Stomach smooth muscle (tissue), 2 donors: ENCODE measurements around the gene PTGER3.

Experiments
- H3K27ac ChIP-seq: one replicate; pipeline ENCODE4 v1.7.0; 2013; ENCODE audit warnings: mild to moderate bottlenecking, low read length, inconsistent platforms
- H3K27me3 ChIP-seq, 2 donors: one replicate each; pipeline ENCODE4 v1.7.0; 2013; ENCODE audit warnings: low read length in 2 of 2; ENCODE audit not compliant: insufficient read depth in 2 of 2, control insufficient read depth in 1 of 2
- H3K36me3 ChIP-seq, 2 donors: one replicate each; pipeline ENCODE4 v1.7.0; 2013; ENCODE audit warnings: low read length in 2 of 2; ENCODE audit not compliant: control insufficient read depth in 2 of 2, insufficient read depth in 2 of 2
- H3K4me1 ChIP-seq: one replicate; pipeline ENCODE4 v1.7.0; 2013; ENCODE audit warnings: low read length; ENCODE audit not compliant: control insufficient read depth, insufficient read depth
- H3K4me3 ChIP-seq, 2 donors: one replicate each; pipeline ENCODE4 v1.7.0; 2013; ENCODE audit warnings: low read length in 2 of 2
- H3K9ac ChIP-seq, 2 donors: one replicate each; pipeline ENCODE4 v1.7.0; 2013; ENCODE audit warnings: low read length in 2 of 2, mild to moderate bottlenecking in 1 of 2
- H3K9me3 ChIP-seq, 2 donors: one replicate each; pipeline ENCODE4 v1.7.0; 2013; ENCODE audit warnings: low read length in 2 of 2; ENCODE audit not compliant: control insufficient read depth in 2 of 2
- donor health status: healthy.
- donor health status: Pancreatic carcinoma.

Gene PTGER3

GRCh38 chr1:71049951-71050598 lies 2.5 kb upstream of the PTGER3 start:
- Histone ChIP-seq H3K27ac (no peak overlapping the region), H3K4me3 (no peak overlapping the region), H3K27me3 (peaks cover 3 to 21% of the 10 kb centered on the region in 2 donors), H3K9ac (no peak overlapping the region), H3K9me3 (no peaks in the 10 kb centered on the region), H3K36me3 (no peaks in the 10 kb centered on the region), H3K4me1 (peaks cover 12% of the 10 kb centered on the region)

DNA sequence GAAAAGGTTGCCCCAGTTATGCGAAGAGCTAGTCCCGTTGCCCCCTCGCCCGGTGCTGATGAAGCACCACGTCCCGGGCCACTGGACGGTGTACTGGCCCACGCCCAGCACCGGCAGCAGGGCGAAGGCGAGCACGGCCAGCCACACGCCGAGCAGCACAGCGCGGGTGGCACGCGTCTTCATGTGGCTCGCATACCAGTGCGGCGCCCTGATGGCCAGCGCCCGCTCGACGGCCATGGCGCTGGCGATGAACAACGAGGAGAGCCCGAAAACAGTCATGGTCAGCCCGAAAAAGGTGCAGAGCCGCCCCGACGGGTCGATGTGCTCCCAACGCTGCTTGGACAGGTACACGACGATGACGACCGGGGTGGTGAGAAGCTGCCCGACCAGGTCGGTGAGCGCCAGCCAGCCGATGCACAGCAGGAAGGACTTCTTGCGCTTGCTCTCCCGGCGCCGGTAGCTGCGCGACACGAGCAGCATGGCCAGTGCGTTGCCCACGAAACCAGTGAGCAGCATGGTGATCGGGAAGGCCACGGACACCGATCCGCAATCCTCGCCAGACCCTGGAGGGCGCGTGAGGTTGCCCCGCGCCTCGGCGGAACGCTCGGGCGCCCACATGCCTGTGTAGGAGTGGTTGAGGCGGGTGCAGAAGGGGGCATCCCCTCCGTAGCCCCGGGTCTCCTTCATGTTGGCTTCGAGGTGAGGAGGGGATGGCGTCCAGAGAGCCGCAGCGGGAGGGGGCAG lies 553 bp downstream of the PTGER3 start:
- Histone ChIP-seq H3K9me3 (no peaks in the 10 kb centered on the region), H3K36me3 (no peaks in the 10 kb centered on the region), H3K27me3 (peaks cover 3 to 21% of the 10 kb centered on the region in 2 donors), H3K27ac (no peak overlapping the region), H3K4me1 (peaks cover 12% of the 10 kb centered on the region), H3K9ac (peak overlapping the region in 1 of 2 donors; percentile 68), H3K4me3 (peak overlapping the region; percentile 77 to 90)

- peaks cover 3 to 21% of the 10 kb centered on the region in 2 donors for H3K27me3 ChIP-seq
- no peaks in the 10 kb centered on the region for H3K9me3 ChIP-seq
- no peak overlapping the region for H3K27ac ChIP-seq
- peaks cover 12% of the 10 kb centered on the region for H3K4me1 ChIP-seq
- no peaks in the 10 kb centered on the region for H3K36me3 ChIP-seq
- H3K9ac ChIP-seq: no peak overlapping the region
- H3K4me3 ChIP-seq: peak overlapping the region; percentile 42 to 65
Observed at GRCh38 chr1:71045463-71046028, 2.1 kb downstream of the PTGER3 start.

DNA sequence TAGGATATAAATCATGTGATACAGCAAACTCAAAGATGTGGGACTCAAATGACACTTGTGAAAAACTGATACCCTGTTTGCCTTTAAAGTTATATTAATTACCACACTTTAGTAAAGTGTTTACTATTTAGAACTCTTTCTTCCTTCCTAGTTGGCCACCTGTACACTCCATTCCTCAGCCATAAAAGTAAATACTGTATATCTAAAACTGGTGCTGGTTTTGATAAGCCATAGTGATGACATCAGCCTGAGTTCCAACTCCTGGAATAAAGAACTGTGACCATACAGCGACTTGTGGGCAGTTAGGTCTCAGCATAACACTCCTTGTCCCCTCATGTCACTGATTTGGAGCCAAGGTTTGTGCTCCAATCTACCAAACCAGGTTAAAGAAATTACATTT lies 2.8 kb downstream of the PTGER3 start:
- H3K4me1 ChIP-seq: peaks cover 12% of the 10 kb centered on the region

GRCh38 chr1:71043065-71043464 lies 4.6 kb downstream of the PTGER3 start:
- H3K4me3 ChIP-seq: no peak overlapping the region
- H3K36me3 ChIP-seq: no peaks in the 10 kb centered on the region
- no peaks in the 10 kb centered on the region for H3K9me3 ChIP-seq
- no peak overlapping the region for H3K9ac ChIP-seq
- H3K27ac ChIP-seq: no peak overlapping the region
- H3K27me3 ChIP-seq: peaks cover 3 to 20% of the 10 kb centered on the region in 2 donors
- peaks cover 12% of the 10 kb centered on the region for H3K4me1 ChIP-seq

More for the DNA sequence above, 2.8 kb downstream of the PTGER3 start:
- Histone ChIP-seq H3K36me3 (no peaks in the 10 kb centered on the region), H3K4me3 (no peak overlapping the region), H3K9ac (no peak overlapping the region), H3K9me3 (no peaks in the 10 kb centered on the region), H3K27ac (no peak overlapping the region), H3K27me3 (peaks cover 3 to 21% of the 10 kb centered on the region in 2 donors)

DNA sequence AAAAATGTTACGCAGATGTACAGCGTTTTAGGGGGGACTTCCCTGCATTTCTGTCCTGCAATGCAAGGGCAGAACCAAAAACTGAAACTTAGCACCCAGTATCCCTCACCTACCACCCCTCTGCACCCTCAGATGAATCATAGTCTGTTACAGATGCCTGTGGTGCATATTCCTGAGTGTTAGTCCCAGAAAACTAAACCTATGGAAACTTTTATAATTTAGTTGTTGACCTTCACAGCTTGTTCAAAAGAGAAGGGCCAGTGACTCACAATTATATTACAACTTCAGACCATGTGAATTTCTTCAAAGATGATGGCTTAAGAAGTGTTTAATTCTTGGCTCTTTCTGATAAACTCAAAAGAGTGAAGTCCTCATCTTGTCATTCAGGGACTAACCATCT lies 5.8 kb downstream of the PTGER3 start:
- Histone ChIP-seq H3K9ac (no peak overlapping the region), H3K27ac (no peak overlapping the region), H3K9me3 (no peaks in the 10 kb centered on the region), H3K36me3 (no peaks in the 10 kb centered on the region), H3K4me1 (peaks cover 6% of the 10 kb centered on the region), H3K27me3 (peaks cover 3 to 7% of the 10 kb centered on the region in 2 donors), H3K4me3 (no peak overlapping the region)

DNA sequence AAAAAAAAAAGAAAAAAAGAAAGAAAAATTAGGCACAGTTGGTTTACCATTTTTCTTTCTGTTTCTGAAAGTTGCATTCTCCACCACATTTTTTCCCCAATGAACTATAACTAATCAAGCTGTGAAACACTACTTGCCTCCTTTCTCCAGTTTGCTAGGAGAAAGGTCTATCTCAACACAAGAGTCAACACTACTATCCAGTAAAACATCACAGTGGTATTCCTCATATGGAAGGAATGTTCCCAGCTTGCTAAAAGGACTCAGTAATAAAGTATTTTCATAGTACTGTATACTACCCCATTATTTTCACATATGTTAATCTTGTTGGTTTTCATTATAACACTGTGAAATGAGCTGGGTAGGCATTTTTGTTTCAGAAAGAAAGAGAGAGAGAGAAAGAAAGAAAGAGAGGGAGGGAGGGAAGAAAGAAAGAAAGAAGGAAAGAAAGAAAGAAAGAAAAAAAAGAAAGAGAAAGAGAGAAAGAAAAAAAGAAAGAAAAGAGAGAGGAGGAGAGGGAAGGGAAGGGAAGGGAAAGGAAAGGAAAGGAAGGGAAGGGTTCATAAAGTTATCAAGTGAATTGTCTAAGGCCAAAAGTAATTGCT lies 7.9 kb downstream of the PTGER3 start:
- Histone ChIP-seq H3K36me3 (no peaks in the 10 kb centered on the region), H3K4me1 (no peaks in the 10 kb centered on the region), H3K27me3 (no peaks in the 10 kb centered on the region), H3K27ac (no peak overlapping the region), H3K9ac (no peak overlapping the region), H3K9me3 (no peaks in the 10 kb centered on the region), H3K4me3 (no peak overlapping the region)

- Histone ChIP-seq H3K9ac (no peak overlapping the region), H3K27ac (no peak overlapping the region), H3K9me3 (no peaks in the 10 kb centered on the region), H3K36me3 (no peaks in the 10 kb centered on the region), H3K4me3 (no peak overlapping the region), H3K4me1 (no peaks in the 10 kb centered on the region), H3K27me3 (no peaks in the 10 kb centered on the region)
Observed at GRCh38 chr1:71038942-71039341, 8.7 kb downstream of the PTGER3 start.

DNA sequence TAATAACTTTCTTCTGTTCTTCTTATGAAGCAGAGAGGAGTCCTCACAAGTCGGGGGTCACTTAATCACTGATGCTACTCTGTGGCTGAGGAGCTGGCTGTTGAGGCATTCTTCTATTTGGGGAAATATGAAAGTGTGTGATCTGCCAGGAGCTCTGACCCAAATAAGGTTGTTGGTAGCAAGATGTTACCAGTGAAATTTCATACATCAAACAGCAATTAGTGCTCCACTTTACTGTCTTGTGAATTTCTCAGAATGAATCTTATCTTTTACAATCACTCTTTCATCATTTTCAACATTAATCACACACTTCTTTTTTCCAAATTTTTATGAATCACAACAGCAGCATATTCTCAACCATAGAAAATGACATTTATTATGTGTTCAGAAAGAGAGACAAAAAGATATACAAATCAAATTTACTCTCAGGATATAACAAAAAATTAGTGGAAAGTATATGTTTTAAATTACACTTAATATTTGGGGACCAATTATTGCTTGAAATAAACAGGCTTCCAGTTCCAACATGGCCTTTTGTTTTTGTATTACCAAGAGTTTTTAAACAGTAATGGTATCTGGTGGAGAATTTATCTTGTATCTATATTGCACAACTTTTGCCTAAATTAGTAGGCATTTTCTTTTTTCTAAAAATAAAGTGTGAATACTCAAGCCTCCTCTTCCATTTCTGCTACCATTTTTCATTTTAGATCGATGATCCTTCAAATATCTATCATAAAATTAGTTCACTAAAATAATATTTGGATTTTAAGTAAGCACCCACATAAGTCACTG lies 9.6 kb downstream of the PTGER3 start:
- Histone ChIP-seq H3K27ac (no peak overlapping the region), H3K36me3 (no peaks in the 10 kb centered on the region), H3K27me3 (no peaks in the 10 kb centered on the region), H3K4me3 (no peak overlapping the region), H3K9ac (no peak overlapping the region), H3K9me3 (no peaks in the 10 kb centered on the region), H3K4me1 (no peaks in the 10 kb centered on the region)

- Histone ChIP-seq H3K36me3 (no peaks in the 10 kb centered on the region), H3K27me3 (no peaks in the 10 kb centered on the region), H3K4me3 (no peak overlapping the region), H3K27ac (no peak overlapping the region), H3K9me3 (no peaks in the 10 kb centered on the region), H3K9ac (no peak overlapping the region), H3K4me1 (no peaks in the 10 kb centered on the region)
Observed at GRCh38 chr1:71037066-71037465, 10.6 kb downstream of the PTGER3 start.
